ENCODE results near the gene SNF8.

SNF8 gene

GRCh38 chr17:48927978-48928745 is 16.5 kb downstream of the SNF8 start (continued):
- TF ChIP-seq ARNTL (CRISPR knock-in tag; IDR thresholded peaks at IDR 0.05; ENCODE audit: borderline replicate concordance, low read depth) = no peak

GRCh38 chr17:48925991-48926342 is 18.7 kb downstream of the SNF8 start:
- TF ChIP-seq CSDC2 (CRISPR knock-in tag; IDR thresholded peaks at IDR 0.05) (no peak), PATZ1 (CRISPR knock-in tag; IDR thresholded peaks at IDR 0.05; ENCODE audit: borderline replicate concordance) (no peak), ZNF565 (CRISPR knock-in tag; conservative IDR thresholded peaks at IDR 0.05; ENCODE audit: low read depth) (no peak), TOX (CRISPR knock-in tag; IDR thresholded peaks at IDR 0.05; ENCODE audit: borderline replicate concordance) (no peak), TCF4 (CRISPR knock-in tag; IDR thresholded peaks at IDR 0.05; ENCODE audit: borderline replicate concordance) (no peak), CREB5 (CRISPR knock-in tag; IDR thresholded peaks at IDR 0.05; ENCODE audit: low read depth) (no peak), POU6F1 (CRISPR knock-in tag; IDR thresholded peaks at IDR 0.05; ENCODE audit: borderline replicate concordance, low read depth) (no peak), SNAI2 (CRISPR knock-in tag; IDR thresholded peaks at IDR 0.05) (no peak), TSHZ2 (CRISPR knock-in tag; IDR thresholded peaks at IDR 0.05) (no peak)

GRCh38 chr17:48925251-48925990 is 19.2 kb downstream of the SNF8 start:
- TF ChIP-seq RARB (CRISPR knock-in tag; IDR thresholded peaks at IDR 0.05) (no peak), GLIS3 (CRISPR knock-in tag; IDR thresholded peaks at IDR 0.05) (no peak), CSDC2 (CRISPR knock-in tag; IDR thresholded peaks at IDR 0.05) (no peak), TSHZ2 (CRISPR knock-in tag; IDR thresholded peaks at IDR 0.05) (no peak), PATZ1 (CRISPR knock-in tag; IDR thresholded peaks at IDR 0.05; ENCODE audit: borderline replicate concordance) (no peak), TCF4 (CRISPR knock-in tag; IDR thresholded peaks at IDR 0.05; ENCODE audit: borderline replicate concordance) (no peak), BACH2 (CRISPR knock-in tag; IDR thresholded peaks at IDR 0.05; ENCODE audit: borderline replicate concordance) (no peak), TOX (CRISPR knock-in tag; IDR thresholded peaks at IDR 0.05; ENCODE audit: borderline replicate concordance) (no peak), ZNF8 (CRISPR knock-in tag; IDR thresholded peaks at IDR 0.05) (no peak), ISL1 (CRISPR knock-in tag; IDR thresholded peaks at IDR 0.05) (no peak), CSRNP3 (CRISPR knock-in tag; IDR thresholded peaks at IDR 0.05) (no peak), ZC3H10 (CRISPR knock-in tag; IDR thresholded peaks at IDR 0.05) (no peak)
- no peak for ATAC-seq

More at GRCh38 chr17:48925991-48926342, 18.7 kb downstream of the SNF8 start:
- ATAC-seq = no peak

Data from SK-N-SH treated with all-trans-retinoic acid at 6 μM for 48 hours (cell line).